NT2/D1 (cell line): ENCODE data around the gene RAPH1.

Experiments used
- SUZ12 ChIP-seq: IDR thresholded peaks from 2 replicates; pipeline ENCODE4 v1.6.1; 2011; ENCODE audit not compliant: insufficient read length, insufficient read depth; ENCODE audit errors: extremely low read depth
- YY1 ChIP-seq: IDR thresholded peaks from 2 replicates; pipeline ENCODE4 v1.6.1; 2011; ENCODE audit not compliant: insufficient read length, insufficient read depth
- ZNF274 ChIP-seq: IDR thresholded peaks from 2 replicates; pipeline ENCODE4 v1.6.1; 2011; ENCODE audit warnings: mild to moderate bottlenecking, low read depth, low read length

- TF ChIP-seq ZNF274 (no peak), YY1 (no peak), SUZ12 (no peak)
Observed at GRCh38 chr2:203451011-203451410, 84.1 kb downstream of the RAPH1 start.
